Breast epithelium (tissue), 4 donors: ENCODE results near the gene ECM1. TPM values are rescaled to one million over a fixed set of nuclear protein-coding genes. Genes with fewer than 3 reads are reported as not detected.
A peak's percentile ranks its signal among the peaks of the same experiment; 100 is the strongest.

Source experiments
- DNase-seq, 2 donors: peaks; one replicate each; pipeline ENCODE4 v3.0.0-alpha.2; 2019; ENCODE audit warnings: low spot score in 2 of 2
- H3K27ac ChIP-seq, 2 donors: fragments of 200-600 bp; sonication (generic) in 1 of 2; one replicate each; pipeline ENCODE4 v1.5.1; 2016 to 2019; ENCODE audit warnings: mild to moderate bottlenecking in 1 of 2
- H3K27me3 ChIP-seq, 2 donors: fragments of 200-600 bp; sonication (generic) in 1 of 2; one replicate each; pipeline versions ENCODE4 v1.5.1 to v1.6.0; 2017 to 2019; ENCODE audit warnings: control low read depth in 1 of 2, mild to moderate bottlenecking in 1 of 2
- H3K36me3 ChIP-seq: fragments of 200-600 bp; one replicate; pipeline ENCODE4 v1.5.1; 2019
- H3K4me1 ChIP-seq, 2 donors: fragments of 200-600 bp; sonication (generic); one replicate each; pipeline ENCODE4 v1.5.1; 2016 to 2019; ENCODE audit warnings: control low read depth in 1 of 2
- H3K4me3 ChIP-seq, 3 donors: fragments of 200-600 bp; sonication (generic); 1 replicate in 2 of 3; 2 replicates in 1 of 3; pipeline ENCODE4 v1.5.1; 2016 to 2019; ENCODE audit warnings: mild to moderate bottlenecking in 3 of 3, moderate library complexity in 2 of 3
- H3K9me3 ChIP-seq, 2 donors: fragments of 200-600 bp; sonication (generic) in 1 of 2; one replicate each; pipeline ENCODE4 v1.5.1; 2016 to 2019; ENCODE audit warnings: control low read depth in 1 of 2
- CTCF ChIP-seq, 3 donors: fragments of 450-650 bp; IDR thresholded peaks; one replicate each; pipeline ENCODE4 v1.5.1; 2016 to 2017; ENCODE audit warnings: antibody characterized with exemption in 3 of 3, mild to moderate bottlenecking in 3 of 3, moderate library complexity in 3 of 3
- POLR2A ChIP-seq: fragments of 450-650 bp; IDR thresholded peaks from one replicate; pipeline ENCODE4 v1.6.1; 2016; ENCODE audit warnings: antibody characterized with exemption, mild to moderate bottlenecking, moderate library complexity
- POLR2AphosphoS5 ChIP-seq, 3 donors: sonication (generic); formaldehyde crosslinking; IDR thresholded peaks; one replicate each; pipeline ENCODE4 v1.6.1; 2017; ENCODE audit warnings: antibody characterized with exemption in 3 of 3
- intact Hi-C: fragments of 100-400 bp; cut with DNase I; formaldehyde crosslinking; loops from one replicate; pipeline ENCODE4 v1.15.1; 2023; ENCODE audit warnings: low total_unique reads
- total RNA-seq, 3 donors: library from RNA; depleted of rRNA; stranded (reverse); fragments of >200 nt; gene quantifications; one replicate each; pipeline ENCODE4 v1.1.0, GENCODE V29; 2016

Gene ECM1
- total RNA-seq, 3 donors from 2014 or later = 4.0 to 53.3 (median 10.2) TPM

GRCh38 chr1:150555198-150555970 lies 47.5 kb downstream of the ECM1 start:
- Histone ChIP-seq H3K36me3 (no peaks in the 10 kb centered on the region), H3K9me3 (no peaks in the 10 kb centered on the region), H3K27ac (no peak overlapping the region), H3K4me3 (no peak overlapping the region), H3K27me3 (no peaks in the 10 kb centered on the region), H3K4me1 (peaks cover 29 to 36% of the 10 kb centered on the region in 2 donors)
- peak in 1 of 3 donors; percentile 15 for TF ChIP-seq POLR2AphosphoS5 (IDR thresholded peaks at IDR 0.05)
- TF ChIP-seq POLR2A = no peak
- intact Hi-C loops = no loop called here
- no peak for DNase-seq

- Histone ChIP-seq H3K36me3 (no peaks in the 10 kb centered on the region), H3K4me1 (peaks cover 31 to 32% of the 10 kb centered on the region in 2 donors), H3K27ac (no peak overlapping the region), H3K4me3 (no peak overlapping the region), H3K9me3 (no peaks in the 10 kb centered on the region), H3K27me3 (no peaks in the 10 kb centered on the region)
- no peak for TF ChIP-seq POLR2A
- no peak for TF ChIP-seq POLR2AphosphoS5 (IDR thresholded peaks at IDR 0.05)
- TF ChIP-seq CTCF (IDR thresholded peaks at IDR 0.05) = no peak
- DNase-seq = no peak
- intact Hi-C loops = no loop called here
Measured at GRCh38 chr1:150555971-150556865, 48.3 kb downstream of the ECM1 start.

- no peak for DNase-seq
- H3K27me3 ChIP-seq = no peaks in the 10 kb centered on the region
- H3K36me3 ChIP-seq = no peaks in the 10 kb centered on the region
- TF ChIP-seq POLR2A (no peak), CTCF (IDR thresholded peaks at IDR 0.05) (no peak), POLR2AphosphoS5 (IDR thresholded peaks at IDR 0.05) (no peak)
- H3K9me3 ChIP-seq = no peaks in the 10 kb centered on the region
- intact Hi-C loops = no loop called here
- peak overlapping the region in 1 of 2 donors; percentile 100 for H3K27ac ChIP-seq
- peaks cover 28 to 29% of the 10 kb centered on the region in 2 donors for H3K4me1 ChIP-seq
- H3K4me3 ChIP-seq = no peak overlapping the region
Measured at GRCh38 chr1:150557065-150557600, 49.2 kb downstream of the ECM1 start.

DNA sequence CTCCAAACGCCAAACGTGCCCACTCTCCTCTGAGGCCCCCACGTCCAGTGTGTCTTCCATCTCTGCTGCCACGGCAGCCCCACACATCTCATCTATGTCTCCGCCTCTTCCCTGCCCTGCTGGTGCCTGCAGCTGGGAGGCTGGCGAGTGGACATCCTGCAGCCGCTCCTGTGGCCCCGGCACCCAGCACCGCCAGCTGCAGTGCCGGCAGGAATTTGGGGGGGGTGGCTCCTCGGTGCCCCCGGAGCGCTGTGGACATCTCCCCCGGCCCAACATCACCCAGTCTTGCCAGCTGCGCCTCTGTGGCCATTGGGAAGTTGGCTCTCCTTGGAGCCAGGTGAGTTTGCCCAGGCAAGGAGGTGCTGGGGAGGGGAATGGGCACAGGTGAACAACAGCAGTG lies 49.9 kb downstream of the ECM1 start:
- intact Hi-C loops = no loop called here
- H3K4me1 ChIP-seq = peaks cover 29 to 34% of the 10 kb centered on the region in 2 donors
- no peaks in the 10 kb centered on the region for H3K9me3 ChIP-seq
- peak overlapping the region; percentile 100 for H3K27ac ChIP-seq
- no peak for TF ChIP-seq POLR2A
- TF ChIP-seq POLR2AphosphoS5 (IDR thresholded peaks at IDR 0.05) = no peak
- no peak for TF ChIP-seq CTCF (IDR thresholded peaks at IDR 0.05)
- H3K4me3 ChIP-seq = peak overlapping the region in 2 of 3 donors; percentile 57 to 83
- H3K27me3 ChIP-seq = no peaks in the 10 kb centered on the region
- peak in 1 of 2 donors; percentile 18 for DNase-seq
- H3K36me3 ChIP-seq = no peaks in the 10 kb centered on the region

GRCh38 chr1:150558303-150558704 lies 50.4 kb downstream of the ECM1 start:
- H3K27me3 ChIP-seq = no peaks in the 10 kb centered on the region
- peak overlapping the region; percentile 19 to 83 (median 57) for H3K4me3 ChIP-seq
- peaks cover 31 to 36% of the 10 kb centered on the region in 2 donors for H3K4me1 ChIP-seq
- no peaks in the 10 kb centered on the region for H3K9me3 ChIP-seq
- intact Hi-C loops = no loop called here
- peak in 1 of 2 donors; percentile 17 for DNase-seq
- peak overlapping the region; percentile 100 for H3K27ac ChIP-seq
- H3K36me3 ChIP-seq = no peaks in the 10 kb centered on the region
- TF ChIP-seq CTCF (IDR thresholded peaks at IDR 0.05) (no peak), POLR2A (no peak), POLR2AphosphoS5 (IDR thresholded peaks at IDR 0.05) (no peak)
